GM12892 (cell line): ENCODE measurements around the gene PLPP1. TPM values are rescaled to one million over a fixed set of nuclear protein-coding genes. Genes with fewer than 3 reads are reported as not detected.

Source experiments
- DNase-seq: peaks from one replicate; pipeline ENCODE4 v3.0.0; 2011; ENCODE audit not compliant: insufficient read length
- FAIRE-seq: peaks from 2 replicates; lab custom pipeline; 2011; peaks lifted over from hg19 to GRCh38; lab: Jason Lieb, UNC
- POLR2A ChIP-seq: IDR thresholded peaks from 2 replicates; pipeline ENCODE4 v1.6.1; 2011; ENCODE audit warnings: low read depth, low read length, control low read depth
- POLR2AphosphoS5 ChIP-seq: IDR thresholded peaks from 2 replicates; pipeline ENCODE4 v1.6.1; 2011; ENCODE audit warnings: low read depth, low read length, control low read depth
- TAF1 ChIP-seq: IDR thresholded peaks from 2 replicates; pipeline ENCODE4 v1.6.1; 2011; ENCODE audit warnings: low read depth, mild to moderate bottlenecking, control low read depth, low read length, borderline replicate concordance
- polyA plus RNA-seq: library from polyadenylated mRNA; unstranded; fragments of >200 nt; gene quantifications from one replicate; pipeline ENCODE4 v1.2.1, GENCODE V29; 2012; ENCODE audit warnings: missing spikeins, inconsistent platforms; ENCODE audit not compliant: missing spikeins

Gene PLPP1
- polyA plus RNA-seq = 2.1 TPM

DNA sequence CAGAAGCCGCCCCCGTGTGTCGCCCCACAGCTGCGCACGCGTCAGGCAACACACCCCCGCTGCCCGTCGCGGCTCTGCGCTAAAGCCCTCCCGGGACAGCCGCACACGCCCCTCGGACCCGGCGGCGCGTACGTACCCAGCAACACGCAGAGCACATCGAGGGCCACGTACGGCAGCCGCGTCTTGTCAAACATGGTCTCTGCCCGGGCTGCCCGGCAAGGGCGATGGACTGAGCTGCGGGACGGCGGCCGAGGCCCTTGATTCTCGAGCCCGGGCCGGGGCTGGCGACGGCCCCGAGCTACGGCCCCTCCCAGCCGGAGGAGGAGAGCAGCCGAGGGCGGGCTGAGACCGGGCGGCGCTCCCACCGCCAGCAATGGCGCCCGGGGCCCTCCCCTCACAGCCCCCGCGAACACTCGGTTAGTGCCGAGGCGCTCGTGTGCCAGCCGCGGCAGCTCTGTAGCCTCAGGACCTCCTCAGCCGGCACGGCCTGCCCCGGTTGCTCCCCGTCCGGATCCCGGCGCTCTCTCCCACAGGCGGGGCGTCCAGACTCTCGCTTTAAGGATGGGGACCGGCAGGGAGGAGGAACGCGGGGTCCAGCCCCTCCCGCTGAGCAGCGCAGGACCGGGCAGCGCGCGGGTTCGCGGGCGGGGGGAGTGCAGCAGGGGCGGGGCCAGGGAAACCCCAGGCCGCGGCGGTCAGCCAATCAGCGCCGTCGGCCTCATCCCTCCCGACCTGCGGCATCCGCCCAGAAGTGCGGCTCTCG lies at the start of gene PLPP1:
Gene PLPP1, minus strand, starts transcription at position 529 of the 763 bp plus-strand sequence. Its CDS starts 335 bp downstream, at position 194.
- peak; percentile 78 for DNase-seq
- no peak for TF ChIP-seq POLR2AphosphoS5
- TF ChIP-seq TAF1 = no peak
- peak; percentile 50; the same call in 1 of the 2 replicates for TF ChIP-seq POLR2A
- peak; percentile 94 for FAIRE-seq

DNA sequence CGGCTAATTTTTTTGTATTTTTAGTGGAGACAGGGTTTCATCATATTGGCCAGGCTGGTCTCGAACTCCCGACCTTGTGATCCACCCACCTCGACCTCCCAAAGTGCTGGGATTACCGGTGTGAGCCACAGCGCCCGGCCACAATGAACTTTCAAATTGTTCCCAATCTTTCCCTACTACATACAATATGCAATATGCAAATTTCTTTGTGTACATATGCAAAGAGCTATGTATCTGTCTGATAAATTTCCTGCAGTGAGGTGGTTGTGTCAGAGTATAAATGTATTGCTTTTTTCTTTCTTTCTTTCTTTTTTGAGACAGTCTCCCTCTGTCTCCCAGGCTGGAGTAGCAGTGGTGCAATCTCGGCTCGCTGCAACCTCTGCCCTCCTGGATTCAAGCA lies 48.8 kb upstream of the PLPP1 start:
- TF ChIP-seq POLR2AphosphoS5 = no peak
- TF ChIP-seq POLR2A = no peak
- TF ChIP-seq TAF1 = no peak
- FAIRE-seq (no peak), DNase-seq (no peak)

DNA sequence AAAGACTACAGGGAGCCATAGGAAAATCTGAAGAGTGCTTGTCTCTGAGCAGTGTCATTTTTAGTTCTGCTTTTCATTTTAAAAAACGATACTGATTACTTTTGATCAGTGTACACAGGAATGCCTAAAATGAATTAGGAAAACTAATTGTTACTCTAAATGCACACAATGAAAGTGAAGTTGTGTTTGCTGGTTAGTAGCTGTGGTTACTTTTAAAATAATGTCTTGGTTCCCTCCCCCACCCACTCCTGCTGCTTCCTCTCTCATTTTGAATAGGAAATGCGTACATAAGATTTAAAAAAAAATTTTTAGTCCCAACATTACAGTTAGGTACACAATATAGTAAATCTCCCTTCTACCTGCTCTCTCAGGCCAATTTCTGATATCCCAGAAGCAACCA lies 47.5 kb upstream of the PLPP1 start:
- no peak for TF ChIP-seq POLR2A
- TF ChIP-seq TAF1 = no peak
- no peak for TF ChIP-seq POLR2AphosphoS5
- FAIRE-seq (peak; percentile 36), DNase-seq (no peak)

DNA sequence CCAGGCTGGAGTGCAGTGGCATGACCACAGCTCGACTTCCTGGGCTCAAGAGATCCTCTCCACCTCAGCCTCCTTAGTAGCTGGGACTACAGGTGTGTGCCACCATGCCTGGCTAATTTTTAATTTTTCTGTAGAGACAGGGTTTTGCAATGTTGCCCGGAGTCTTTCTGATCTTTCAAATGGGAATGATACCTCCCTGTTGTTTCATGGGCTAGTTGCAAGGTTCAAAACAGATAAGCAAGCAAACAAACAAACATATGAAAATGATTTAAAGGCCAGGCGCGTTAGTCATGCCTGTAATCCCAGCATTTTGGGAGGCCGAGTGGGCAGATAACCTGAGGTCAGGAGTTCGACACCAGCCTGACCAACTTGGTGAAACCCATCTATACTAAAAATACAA lies 45.3 kb upstream of the PLPP1 start:
- TF ChIP-seq TAF1 (no peak), POLR2AphosphoS5 (no peak), POLR2A (no peak)
- no peak for DNase-seq
- no peak for FAIRE-seq

DNA sequence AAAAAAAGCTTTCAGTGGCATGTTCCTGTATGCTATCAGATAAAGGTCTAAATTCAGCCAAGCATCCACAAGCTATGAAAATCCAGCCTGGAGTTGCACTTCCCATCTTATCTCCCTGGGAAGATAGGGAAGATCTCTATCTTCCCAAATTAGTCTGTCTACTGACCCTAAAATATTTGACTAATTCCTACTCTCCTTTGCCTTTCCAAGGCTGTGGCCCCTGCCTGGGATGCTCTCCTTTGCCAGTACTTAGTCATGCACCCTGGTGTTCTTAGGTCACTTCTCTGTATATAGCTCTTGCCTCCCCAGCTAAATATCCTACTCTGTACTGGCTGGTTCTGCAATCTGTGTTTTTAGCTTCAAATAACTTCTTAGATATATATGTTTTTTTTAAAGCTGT lies 44.0 kb upstream of the PLPP1 start:
- FAIRE-seq (no peak), DNase-seq (no peak)
- TF ChIP-seq POLR2AphosphoS5 (no peak), POLR2A (no peak), TAF1 (no peak)

DNA sequence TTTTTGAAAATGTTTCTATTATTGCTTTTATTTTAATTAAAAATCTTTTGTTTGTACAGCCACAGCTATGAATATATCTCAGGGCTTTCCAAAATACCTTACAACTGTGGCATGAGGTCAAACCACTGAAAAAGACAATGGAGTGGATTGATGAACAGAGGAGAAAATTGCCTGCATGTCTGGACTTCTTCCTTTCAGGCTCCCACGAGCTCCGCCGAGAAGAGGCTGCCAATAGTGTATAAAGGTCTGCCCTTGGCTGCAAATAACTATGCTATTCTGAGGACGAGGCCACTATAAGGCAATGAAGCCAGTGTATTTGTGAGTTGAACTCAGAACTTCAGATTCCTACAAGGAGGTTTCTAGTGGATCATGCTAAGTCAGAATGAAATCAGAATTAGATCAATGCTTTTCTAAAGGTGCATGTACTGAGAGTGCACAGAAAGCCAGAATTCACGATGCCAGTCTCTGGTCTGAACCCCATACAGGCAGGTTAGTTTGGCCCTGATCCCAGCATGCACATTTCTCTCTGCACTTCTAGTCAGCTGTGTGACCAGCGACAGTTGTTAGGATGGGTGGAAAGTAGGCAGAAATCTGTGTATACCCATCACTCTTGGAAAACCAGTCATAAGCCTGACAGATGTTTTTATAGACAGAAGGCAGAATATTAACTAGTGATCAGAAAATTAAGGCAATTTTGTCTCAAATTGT lies 42.7 kb upstream of the PLPP1 start:
- FAIRE-seq = peak; percentile 14
- no peak for TF ChIP-seq TAF1
- TF ChIP-seq POLR2A = no peak
- no peak for TF ChIP-seq POLR2AphosphoS5
- no peak for DNase-seq

DNA sequence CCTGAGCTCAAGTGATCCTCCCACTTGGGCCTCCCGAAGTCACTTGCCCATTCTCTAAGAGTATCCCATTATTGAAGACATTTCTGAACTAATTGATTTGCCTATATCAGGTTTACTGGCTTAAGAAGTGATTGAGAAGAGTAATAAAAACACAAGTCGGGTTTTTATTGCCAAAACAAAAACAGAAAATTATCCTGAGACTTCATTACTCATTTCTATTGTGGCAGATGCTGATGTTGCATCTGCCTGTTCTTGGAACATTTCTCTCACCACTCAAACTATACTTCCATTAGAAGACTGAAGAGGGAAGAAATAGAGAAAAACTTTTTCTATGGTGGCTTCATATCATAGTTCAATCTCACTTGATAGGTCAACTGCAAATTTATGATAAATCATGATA lies 41.9 kb upstream of the PLPP1 start:
- TF ChIP-seq TAF1 (no peak), POLR2A (no peak), POLR2AphosphoS5 (no peak)
- DNase-seq = no peak
- no peak for FAIRE-seq

DNA sequence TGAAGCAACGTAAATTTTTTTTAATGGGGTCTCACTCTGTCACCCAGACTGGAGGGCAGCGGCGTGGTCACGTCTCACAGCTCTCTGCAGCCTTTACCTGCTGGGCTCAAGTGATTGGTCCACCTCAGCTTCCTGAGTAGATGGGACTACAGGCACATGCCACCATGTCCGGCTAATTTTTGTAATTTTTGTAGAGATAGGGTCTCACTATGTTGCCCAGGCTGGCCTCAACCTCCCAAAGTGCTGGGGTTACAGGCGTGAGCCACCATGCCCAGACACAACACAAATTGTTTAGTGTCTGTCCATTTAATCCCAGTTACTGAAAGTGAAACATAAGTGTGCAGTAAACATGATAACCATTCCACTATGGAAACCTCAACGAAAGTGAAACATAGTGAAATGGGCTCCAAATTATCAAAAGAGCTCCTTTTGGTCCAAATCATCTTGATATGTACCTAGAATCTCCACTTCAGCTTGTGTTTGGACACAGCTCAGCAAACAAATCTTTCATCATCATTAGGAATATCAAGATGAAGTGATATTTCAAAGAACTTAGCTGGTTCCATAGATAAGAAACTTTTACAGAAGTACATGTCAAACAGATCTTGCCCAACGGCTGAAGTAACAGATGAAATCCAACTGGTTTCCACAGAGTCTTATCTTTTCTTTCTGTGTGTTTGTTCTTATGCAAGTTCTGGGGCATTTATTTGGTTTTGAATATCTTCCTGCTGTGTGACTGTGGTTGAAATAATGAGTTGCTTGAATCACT lies 41.2 kb upstream of the PLPP1 start:
- peak; percentile 27 for FAIRE-seq
- TF ChIP-seq POLR2A = no peak
- no peak for TF ChIP-seq POLR2AphosphoS5
- TF ChIP-seq TAF1 = no peak

DNA sequence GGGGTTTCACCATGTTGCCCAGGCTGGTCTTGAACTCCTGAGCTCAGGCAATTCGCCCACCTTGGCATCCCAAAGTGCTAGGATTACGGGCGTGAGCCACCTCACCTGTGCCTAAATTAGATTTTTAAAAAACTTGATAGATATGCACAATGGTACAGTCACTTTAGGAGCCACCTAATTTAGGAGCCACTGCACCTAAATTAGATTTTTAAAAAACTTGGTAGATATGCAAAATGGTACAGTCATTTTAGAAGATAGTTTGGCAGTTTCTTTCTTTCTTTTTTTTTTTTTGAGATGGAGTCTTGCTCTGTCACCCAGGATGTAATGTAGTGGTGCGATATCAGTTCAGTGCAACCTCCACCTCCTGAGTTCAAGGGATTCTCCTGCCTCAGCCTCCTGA lies 37.8 kb upstream of the PLPP1 start:
- TF ChIP-seq TAF1 = no peak
- TF ChIP-seq POLR2AphosphoS5 = no peak
- no peak for TF ChIP-seq POLR2A
- FAIRE-seq (no peak), DNase-seq (no peak)

More for the DNA sequence above, 41.2 kb upstream of the PLPP1 start:
- DNase-seq = no peak

DNA sequence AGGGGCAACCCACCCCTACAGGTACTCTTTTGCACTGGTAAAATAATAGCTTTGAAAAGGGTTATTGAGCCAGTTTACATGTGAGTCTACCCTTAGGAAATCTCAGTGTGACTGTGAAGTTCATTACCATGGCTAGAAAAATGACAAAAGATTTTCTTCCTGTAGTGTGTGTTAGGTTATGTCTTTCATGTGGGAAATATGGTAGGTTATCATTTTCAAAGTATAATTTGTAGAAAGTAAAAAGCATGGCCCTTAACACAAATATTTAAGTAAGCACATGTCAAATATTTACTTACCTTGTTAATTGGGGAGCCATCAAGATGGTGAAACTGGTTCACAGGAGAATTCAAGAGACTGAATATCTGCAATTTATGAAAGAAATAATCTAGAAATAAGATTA lies 37.3 kb upstream of the PLPP1 start:
- no peak for TF ChIP-seq POLR2AphosphoS5
- TF ChIP-seq TAF1 = no peak
- no peak for TF ChIP-seq POLR2A
- FAIRE-seq (no peak), DNase-seq (no peak)

DNA sequence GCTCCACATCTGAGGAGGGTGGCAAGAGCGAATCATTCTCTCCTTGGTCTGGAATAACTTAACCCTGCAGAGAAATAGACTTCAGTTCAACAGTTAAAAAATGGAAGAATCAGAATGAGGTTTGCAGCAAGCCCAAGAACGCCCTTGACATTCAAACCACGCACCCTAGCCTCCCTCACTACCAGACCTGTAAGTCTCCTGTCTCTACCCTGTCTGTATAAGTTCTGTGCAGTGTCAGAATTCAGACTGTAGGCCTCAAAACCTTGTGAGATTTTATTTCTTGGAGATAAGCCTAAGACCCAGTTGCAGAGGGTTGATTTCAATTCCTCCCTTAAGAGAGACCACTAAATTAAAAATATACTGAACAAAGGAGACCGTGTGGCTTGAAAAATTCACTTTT lies 35.8 kb upstream of the PLPP1 start:
- no peak for TF ChIP-seq POLR2AphosphoS5
- TF ChIP-seq TAF1 = no peak
- no peak for TF ChIP-seq POLR2A
- FAIRE-seq (no peak), DNase-seq (no peak)
